ENCODE data around the gene LRG1. TPM values are rescaled to one million over a fixed set of nuclear protein-coding genes. Genes with fewer than 3 reads are reported as not detected.

Gene LRG1
- total and polyA plus RNA-seq, 2 of the 13 experiments (the other 11 are each of a cell fraction or from before 2014, with no cell fraction given) = 12.0 to 39.3 TPM

DNA sequence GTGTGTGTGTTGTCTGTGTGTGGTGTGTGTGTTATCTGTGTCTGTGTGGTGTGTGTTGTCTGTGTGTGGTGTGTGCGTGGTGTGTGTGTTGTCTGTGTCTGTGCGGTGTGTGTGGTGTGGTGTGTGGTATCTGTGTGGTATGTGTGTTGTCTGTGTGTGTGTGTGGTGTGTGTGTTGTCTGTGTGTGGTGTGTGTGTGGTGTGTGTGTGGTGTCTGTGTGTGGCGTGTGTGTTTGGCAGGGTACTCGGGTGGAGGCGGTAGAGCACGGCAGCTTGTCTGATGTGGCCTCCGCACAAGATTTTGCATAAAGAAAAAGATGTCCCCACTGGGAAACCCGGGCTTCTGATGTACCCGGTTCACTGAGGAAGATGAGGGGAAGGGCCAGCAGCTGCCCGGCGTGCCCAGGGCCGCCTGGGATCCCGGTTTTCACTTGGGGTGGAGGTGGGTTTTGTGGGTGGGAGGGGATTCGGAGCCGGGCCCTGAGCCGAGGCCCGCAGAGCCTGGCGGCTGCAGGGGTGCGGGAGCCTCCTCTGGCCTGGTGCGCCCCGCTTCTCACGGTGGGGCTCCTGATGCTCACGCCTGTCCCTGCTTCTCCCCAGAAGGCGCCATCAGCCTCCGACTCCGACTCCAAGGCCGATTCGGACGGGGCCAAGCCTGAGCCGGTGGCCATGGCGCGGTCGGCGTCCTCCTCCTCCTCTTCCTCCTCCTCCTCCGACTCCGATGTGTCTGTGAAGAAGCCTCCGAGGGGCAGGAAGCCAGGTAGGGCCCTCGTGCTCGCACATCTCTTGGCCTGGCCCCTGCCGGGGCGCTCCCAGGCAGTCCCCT, 46.5 kb downstream of the LRG1 start:
- in situ Hi-C loops (cut with HindIII; ENCODE audit: extremely low pct_ligation_motif_present, low pct_unique_long_range_greater_than_20kb) = no loop called here

GRCh38 chr19:4492337-4493103, 47.3 kb downstream of the LRG1 start:
- Histone ChIP-seq H3K9me3 (ENCODE audit: low read length) (no peaks in the 10 kb centered on the region), H3K4me3 (replicated peaks in 1 of 3; ENCODE audit: insufficient read depth in 1 of 3, low read depth in 2 of 3, low read length in 3 of 3) (no peak overlapping the region), H3K27ac (ENCODE audit: extremely low read length, insufficient read depth, low read length) (no peak overlapping the region), H4K20me1 (ENCODE audit: insufficient read depth, low read length) (no peaks in the 10 kb centered on the region), H3K4me1 (ENCODE audit: insufficient read depth, low read length) (no peaks in the 10 kb centered on the region), H3K79me2 (ENCODE audit: insufficient read depth, low read length) (no peaks in the 10 kb centered on the region), H3K9ac (ENCODE audit: insufficient read depth, low read depth, low read length) (no peak overlapping the region), H3K36me3 (replicated peaks in 1 of 2; ENCODE audit: control insufficient read depth in 1 of 2, insufficient read depth in 2 of 2, low read length in 2 of 2) (peaks cover 30 to 59% of the 10 kb centered on the region in 2 experiments), H3K27me3 (ENCODE audit: control insufficient read depth in 1 of 2, insufficient read depth in 2 of 2, low read length in 2 of 2) (no peaks in the 10 kb centered on the region; a peak in 1 of 5 replicates), H3K4me2 (ENCODE audit: low read depth, low read length) (no peak overlapping the region), H2AFZ (ENCODE audit: low read length) (no peak overlapping the region)
- intact Hi-C loops (cut with micrococcal nuclease; ENCODE audit: unreplicated experiment) (no loop called here), in situ Hi-C loops (cut with HindIII; ENCODE audit: extremely low pct_ligation_motif_present, low pct_unique_long_range_greater_than_20kb) (no loop called here)
- BruUV-seq (replicated peaks) = no TSS peak
- POLR2A ChIA-PET = no interaction called here
- CTCF ChIA-PET (ENCODE audit: low intra/inter-chr PET ratio, low total read pairs) = no interaction called here
- DNase-seq (ENCODE audit: low spot score) (no peak), ATAC-seq (no peak), FAIRE-seq (peak; percentile 83)
- 95% methylated on average over 2 of the region's 3 CpGs for WGBS (ENCODE audit: low lambda C conversion rate)
- TF ChIP-seq NFYC (CRISPR knock-in tag; IDR thresholded peaks at IDR 0.05) (no peak), ATF6 (CRISPR knock-in tag; conservative IDR thresholded peaks at IDR 0.05) (no peak), PHB2 (IDR thresholded peaks at IDR 0.05; ENCODE audit: partially characterized antibody) (peak; percentile 77), ZKSCAN1 (IDR thresholded peaks at IDR 0.05; ENCODE audit: low read length) (no peak)
- TF ChIP-seq, protein P1, sequence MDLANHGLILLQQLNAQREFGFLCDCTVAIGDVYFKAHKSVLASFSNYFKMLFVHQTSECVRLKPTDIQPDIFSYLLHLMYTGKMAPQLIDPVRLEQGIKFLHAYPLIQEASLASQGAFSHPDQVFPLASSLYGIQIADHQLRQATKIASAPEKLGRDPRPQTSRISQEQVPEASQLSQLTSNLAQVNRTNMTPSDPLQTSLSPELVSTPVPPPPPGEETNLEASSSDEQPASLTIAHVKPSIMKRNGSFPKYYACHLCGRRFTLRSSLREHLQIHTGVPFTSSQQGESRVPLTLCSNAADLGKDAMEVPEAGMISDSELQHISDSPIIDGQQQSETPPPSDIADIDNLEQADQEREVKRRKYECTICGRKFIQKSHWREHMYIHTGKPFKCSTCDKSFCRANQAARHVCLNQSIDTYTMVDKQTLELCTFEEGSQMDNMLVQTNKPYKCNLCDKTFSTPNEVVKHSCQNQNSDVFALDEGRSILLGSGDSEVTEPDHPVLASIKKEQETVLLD (CRISPR knock-in tag; IDR thresholded peaks at IDR 0.05; ENCODE audit: low read depth) = no peak

More for the DNA sequence above, 46.5 kb downstream of the LRG1 start:
- TF ChIP-seq FOXP1 (IDR thresholded peaks at IDR 0.05) (no peak), FOXP1 (CRISPR knock-in tag; IDR thresholded peaks at IDR 0.05) (no peak), AGO2 (optimal IDR thresholded peaks at IDR 0.05; ENCODE audit: low read depth, low read length) (peak; percentile 44), YY1 (IDR thresholded peaks at IDR 0.05; ENCODE audit: insufficient read depth, insufficient replicate concordance, low read depth, low read length) (no peak), GLI4 (CRISPR knock-in tag; IDR thresholded peaks at IDR 0.05; ENCODE audit: borderline replicate concordance) (no peak), TCF12 (IDR thresholded peaks at IDR 0.05) (no peak), TCF12 (CRISPR knock-in tag; IDR thresholded peaks at IDR 0.05) (no peak)
- Histone ChIP-seq H3K4me3 (replicated peaks in 1 of 3; ENCODE audit: insufficient read depth in 1 of 3, low read depth in 2 of 3, low read length in 3 of 3) (no peak overlapping the region), H3K4me1 (ENCODE audit: insufficient read depth, low read length) (no peaks in the 10 kb centered on the region), H3K9me3 (ENCODE audit: low read length) (no peaks in the 10 kb centered on the region), H3K27me3 (ENCODE audit: control insufficient read depth in 1 of 2, insufficient read depth in 2 of 2, low read length in 2 of 2) (no peaks in the 10 kb centered on the region; a peak in 1 of 5 replicates), H2AFZ (ENCODE audit: low read length) (no peak overlapping the region), H3K9ac (ENCODE audit: insufficient read depth, low read depth, low read length) (no peak overlapping the region), H3K36me3 (replicated peaks in 1 of 2; ENCODE audit: control insufficient read depth in 1 of 2, insufficient read depth in 2 of 2, low read length in 2 of 2) (peaks cover 34 to 66% of the 10 kb centered on the region in 2 experiments), H4K20me1 (ENCODE audit: insufficient read depth, low read length) (no peaks in the 10 kb centered on the region), H3K4me2 (ENCODE audit: low read depth, low read length) (no peak overlapping the region), H3K27ac (ENCODE audit: extremely low read length, insufficient read depth, low read length) (no peak overlapping the region), H3K79me2 (ENCODE audit: insufficient read depth, low read length) (no peaks in the 10 kb centered on the region)
- BruUV-seq (replicated peaks) = no TSS peak
- intact Hi-C loops (cut with micrococcal nuclease; ENCODE audit: unreplicated experiment) = no loop called here
- DNase-seq (ENCODE audit: low spot score) (no peak), ATAC-seq (no peak), FAIRE-seq (no peak)
- CTCF ChIA-PET (ENCODE audit: low intra/inter-chr PET ratio, low total read pairs) = no interaction called here
- 96% methylated on average over 36 of the region's 41 CpGs for WGBS (ENCODE audit: low lambda C conversion rate)
- POLR2A ChIA-PET = no interaction called here
